CD4-positive, alpha-beta T cell treated with Interleukin-15 for 4 hours (primary cell): ENCODE data around the gene MBD5.
"Not testable (repeated sequence)": the region's sequence is repeated elsewhere in the genome, so short reads cannot be mapped to it uniquely, and the experiment has no call there.

Source experiments
- DNase-seq: peaks from one replicate; pipeline ENCODE4 v3.0.0-alpha.2; 2020; ENCODE audit warnings: low spot score

The MBD5 gene

DNA sequence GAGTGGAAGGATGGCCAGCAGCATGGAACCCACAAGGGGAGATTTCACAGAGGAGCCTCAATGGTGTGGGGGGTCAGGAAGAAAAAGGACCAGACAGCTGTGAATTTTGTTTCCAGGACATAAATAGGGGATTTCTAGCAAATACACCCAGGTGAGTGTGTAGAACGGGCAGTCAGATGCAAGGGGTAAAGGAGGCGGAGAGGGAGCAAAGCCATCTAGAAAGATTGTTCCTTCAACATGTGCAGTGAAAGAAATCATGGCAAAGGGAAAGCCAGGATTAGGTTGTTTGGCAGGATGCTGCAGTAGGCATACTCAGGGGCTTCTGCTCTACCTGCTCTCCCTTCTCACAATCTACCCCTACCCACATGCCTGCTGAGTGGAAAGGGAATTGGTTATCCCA lies 504.2 kb downstream of the MBD5 start:
- no peak for DNase-seq

DNA sequence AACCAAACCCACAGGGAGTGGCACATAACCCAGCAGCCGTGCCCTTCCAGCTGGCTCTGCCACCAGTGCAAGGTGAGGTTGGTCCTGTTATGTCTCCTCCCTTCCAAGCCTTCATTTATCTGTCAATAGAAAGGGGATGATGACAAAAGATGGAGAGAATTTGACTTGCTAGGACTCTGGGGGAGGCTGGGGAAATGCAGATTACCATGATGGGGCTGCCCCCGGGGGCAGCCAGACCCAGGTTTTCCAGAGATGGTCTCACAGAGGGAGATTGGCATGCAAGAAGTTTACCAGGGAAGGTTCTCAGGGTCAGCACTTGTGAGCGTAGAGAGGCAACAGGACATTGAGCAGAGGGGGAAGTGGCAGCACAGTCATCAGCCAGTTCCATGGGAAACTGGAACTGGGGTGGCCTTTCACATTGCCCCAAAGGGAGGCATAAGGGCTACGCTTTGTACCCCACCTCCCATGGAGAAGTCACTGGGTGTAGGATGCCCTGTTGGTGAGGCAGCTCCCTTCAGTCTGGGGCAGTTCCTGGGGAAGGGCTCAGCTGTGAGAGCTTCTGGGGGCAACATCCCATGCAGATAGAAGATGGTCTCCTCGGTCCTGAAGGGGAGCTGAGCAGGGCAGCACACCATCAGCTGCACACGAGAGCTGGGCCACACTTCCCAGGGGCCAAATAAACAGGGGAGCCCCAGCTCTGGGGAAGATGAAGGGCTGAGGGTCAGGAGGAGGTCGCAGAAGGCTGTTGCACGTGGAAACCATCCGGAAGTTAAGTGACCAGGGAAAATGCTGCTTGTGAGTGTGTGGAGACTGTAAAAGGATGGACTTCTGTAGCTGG lies 505.8 kb downstream of the MBD5 start:
- no peak for DNase-seq

DNA sequence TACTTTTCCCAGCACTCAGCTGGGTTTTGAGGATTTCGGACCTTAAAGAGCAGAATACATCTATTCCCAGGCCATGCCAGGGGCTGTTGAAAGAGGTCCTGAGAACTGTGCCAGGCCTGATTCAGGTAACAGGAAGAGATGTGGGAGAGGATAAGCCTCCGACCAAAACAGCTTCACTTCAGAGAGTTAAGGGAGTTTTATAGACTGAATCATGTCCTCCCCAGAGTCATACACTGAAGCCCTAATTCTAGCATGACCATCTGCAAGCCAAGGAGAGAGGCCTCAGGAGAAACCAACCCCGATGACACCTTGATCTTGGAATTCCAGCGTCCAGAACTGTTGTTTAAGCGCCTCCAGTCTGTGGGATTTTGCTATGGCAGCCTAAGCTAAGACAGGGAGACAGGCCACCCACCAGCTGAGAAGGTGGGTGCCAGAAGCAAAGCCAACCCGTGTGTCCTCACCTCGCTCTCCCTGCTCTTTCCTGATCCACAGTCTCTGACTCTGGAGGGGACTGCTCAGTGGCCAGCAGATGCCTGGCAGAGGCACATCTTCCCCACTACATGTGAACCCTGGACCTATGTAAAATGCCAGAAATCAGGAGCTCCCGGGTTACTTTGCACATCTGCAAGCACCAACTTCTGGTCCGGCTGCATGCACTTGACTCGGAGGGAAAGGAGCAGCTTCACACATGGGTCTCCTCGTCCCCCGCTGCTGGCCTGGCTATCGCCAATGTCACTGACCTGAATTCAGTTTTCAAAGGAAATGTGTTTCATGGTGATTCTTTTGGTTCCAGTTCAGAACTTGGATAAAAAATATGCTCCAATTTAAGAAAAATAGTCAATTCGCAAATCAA lies 506.8 kb downstream of the MBD5 start:
- peak; percentile 45 for DNase-seq

DNA sequence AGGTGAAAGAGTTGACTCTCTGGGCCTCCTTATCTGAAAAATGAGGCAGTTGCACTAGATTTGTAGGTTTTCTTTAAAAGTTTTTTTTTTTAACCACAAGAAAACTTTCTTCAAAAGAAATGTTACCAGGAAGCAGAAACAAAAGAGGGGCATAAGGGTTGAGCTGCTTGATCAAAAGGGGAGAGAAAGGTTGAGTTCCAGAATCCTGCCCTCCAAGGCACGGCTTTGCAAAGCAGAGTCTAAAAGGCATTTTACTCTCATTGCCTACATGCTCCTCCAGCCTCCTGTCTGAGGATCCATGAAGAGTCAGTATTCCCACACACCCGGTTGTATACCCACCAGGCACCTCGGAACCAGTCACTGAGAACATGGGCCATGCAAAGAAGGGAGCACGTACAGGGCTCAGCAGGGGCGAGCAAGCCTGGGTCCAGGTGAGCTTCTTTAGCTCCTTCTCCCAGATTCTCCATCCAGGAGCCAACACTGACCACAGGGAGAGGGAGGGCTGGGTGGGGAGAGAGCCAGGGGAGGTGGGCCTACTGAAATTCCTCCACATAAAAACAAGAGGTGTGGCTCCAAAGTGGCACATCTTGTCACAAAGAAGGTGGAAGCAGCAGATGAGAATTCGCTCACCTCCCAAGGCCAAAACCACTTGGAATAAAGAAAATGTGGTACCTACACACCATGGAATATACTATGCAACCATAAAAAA lies 507.6 kb downstream of the MBD5 start:
- DNase-seq: peak; percentile 39

DNA sequence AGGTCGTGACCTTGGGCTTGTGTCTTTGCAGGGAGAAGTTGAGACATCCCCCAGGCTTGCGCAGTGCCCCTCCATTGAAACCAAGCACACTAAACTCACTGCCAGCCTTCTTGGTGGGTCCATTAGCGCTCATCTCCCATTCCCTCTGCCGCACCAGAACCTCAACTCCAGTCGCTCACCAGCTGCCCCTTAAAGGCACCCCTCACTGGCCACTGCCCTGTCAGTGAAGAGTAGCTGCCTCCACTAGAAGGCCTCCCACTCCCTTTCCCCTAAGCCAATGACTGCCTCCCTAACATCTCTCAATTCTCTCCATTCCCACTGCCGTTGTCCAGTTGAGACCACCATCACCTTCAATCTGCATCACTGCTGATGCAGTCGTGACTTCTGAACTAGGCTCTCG lies 508.9 kb downstream of the MBD5 start:
- no peak for DNase-seq

DNA sequence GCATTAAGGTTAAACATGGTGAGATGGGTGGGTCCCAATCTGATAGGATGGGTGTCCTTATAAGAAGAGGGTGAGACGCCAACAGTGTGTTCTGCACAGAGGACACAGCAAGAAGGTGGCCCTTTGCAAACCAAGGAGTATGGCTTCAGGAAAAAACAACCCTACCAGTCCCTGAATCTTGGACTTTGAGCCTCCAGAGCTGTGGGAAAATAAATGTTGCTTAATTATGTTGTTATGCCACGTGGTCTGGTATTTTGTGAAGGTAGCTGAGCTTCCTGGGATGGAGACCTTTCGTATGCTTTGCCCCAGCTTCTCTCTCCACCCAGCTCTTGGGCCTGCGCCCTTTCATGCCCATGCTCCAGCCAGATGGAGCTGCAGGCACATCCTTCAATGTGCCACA lies 509.5 kb downstream of the MBD5 start:
- DNase-seq: no peak

DNA sequence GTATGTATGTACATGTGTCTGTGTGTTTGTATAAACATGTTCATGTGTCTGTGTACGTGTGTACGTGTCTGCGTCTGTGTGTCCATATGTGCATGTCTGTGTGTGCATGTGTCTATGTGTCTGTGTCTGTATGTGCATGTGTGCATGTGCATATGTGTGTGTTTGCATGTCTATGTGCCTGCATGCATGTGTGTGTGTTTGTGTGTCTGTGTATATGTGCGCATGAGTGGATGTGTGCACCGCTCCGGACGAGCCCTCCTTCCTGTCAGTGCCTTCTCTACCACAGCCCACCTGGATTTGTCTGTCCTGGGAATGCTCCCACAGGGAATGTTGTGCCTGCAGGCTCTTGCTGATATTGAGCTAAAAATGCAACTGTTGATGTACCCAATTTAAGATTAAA lies 510.3 kb downstream of the MBD5 start:
- DNase-seq: no peak

DNA sequence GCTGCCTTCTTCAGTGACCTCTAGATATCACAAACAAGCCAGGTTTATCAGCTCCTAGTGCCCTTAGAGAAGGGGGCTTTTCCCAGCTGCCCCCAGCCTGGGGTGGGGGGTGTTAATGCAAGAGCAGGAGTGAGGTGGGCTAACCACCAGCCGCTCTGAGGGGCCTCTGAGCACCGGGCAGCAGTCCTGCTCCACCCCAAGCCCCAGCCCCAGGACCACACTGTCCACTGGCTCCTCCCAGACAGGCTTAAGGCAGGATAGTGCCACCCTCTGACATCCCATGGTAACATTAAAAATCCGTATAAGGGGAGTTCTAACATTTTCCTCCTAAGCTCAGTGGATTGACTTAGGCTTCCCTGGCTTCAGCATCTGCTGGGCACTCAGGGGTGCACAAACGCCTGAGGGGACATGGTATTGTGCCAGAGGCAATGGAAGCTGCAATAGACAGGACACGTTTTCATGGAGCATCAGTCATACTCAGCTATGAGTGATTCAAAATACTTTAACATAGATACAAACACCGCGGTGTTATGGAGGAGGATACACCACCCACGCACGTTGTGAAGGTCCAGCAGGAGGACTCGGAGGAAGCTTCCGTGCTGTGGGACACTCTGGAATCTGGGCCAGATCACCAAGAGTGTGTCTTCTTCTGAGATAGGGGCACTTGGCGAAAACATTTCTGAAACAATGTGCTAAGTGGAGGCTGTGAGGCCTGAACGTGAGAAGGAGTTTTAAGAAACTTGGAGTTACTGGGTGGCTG lies 511.0 kb downstream of the MBD5 start:
- DNase-seq: no peak

DNA sequence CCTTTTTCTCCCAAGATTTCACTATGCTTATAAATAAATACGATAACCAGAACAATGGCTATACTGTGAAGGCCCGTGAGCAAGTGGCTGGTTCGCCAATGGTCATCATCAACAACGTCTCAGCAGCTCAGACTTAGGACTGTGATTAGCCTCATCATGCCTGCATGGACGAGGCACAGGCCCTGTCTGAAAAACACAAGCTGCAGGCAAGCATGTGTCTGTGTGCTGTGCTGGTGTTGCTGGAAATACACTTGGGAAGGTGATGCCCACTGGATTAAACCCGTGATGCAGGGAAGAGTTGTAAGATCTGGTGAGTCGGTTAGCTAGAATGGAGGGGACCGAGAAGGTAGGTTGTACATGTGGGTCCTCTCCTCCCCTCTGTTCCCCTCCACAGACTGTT lies 512.1 kb downstream of the MBD5 start:
- DNase-seq: no peak

DNA sequence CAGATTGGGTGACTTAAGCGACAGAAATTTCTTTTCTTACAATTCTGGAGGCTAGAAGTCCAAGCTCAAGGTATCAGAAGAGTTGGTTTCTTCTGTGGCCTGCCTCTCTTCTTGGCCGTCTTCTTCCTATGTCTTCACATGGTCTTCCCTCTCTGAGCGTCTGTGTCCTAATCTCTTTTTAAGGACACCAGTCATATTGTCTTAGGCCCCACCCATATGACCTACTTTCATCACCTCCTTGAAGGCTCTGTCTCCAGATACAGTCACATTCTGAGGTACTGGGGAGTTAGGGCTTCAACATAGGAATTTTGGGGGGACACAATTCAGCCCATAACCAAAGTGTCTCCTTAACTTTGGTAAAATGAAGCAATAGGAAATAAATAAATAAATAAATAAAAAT lies 512.8 kb downstream of the MBD5 start:
- no peak for DNase-seq

DNA sequence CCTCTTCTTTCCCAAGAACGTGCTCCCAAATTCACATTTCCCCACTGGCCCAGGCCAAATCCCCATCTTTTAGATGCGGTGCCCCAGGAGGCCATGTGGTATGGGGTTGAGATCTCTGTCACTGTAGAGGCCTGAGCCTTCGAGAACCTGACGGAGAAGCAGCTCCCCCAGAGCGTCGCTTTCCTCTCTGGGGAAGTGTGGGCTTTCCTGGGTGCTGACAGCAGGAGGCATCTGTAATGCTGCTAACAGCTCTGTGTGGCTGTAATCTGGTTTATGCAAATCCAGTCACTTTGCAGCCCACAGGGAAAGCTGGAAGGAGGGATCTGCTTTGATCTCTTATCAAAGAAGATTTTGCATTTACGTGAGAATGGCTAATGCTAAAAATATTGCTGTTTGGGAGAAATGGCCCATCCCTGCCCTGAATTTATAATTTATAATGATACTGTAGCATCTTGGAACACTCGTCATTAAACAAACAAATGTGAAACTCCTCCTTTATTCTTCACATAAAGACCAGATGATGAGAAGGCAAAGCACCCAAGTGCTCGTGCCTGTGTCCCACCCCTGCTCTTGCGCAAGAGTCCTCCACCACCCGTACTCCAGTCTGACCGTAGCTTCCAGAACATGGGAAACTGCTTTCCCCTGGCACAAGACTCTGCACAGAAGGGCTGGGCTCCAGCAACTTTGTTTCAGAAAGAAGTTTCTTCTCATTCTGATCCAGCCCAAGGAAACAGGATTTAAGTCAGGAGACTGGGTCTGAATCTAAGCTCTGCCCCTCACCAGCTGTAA lies 513.7 kb downstream of the MBD5 start:
- DNase-seq: no peak

DNA sequence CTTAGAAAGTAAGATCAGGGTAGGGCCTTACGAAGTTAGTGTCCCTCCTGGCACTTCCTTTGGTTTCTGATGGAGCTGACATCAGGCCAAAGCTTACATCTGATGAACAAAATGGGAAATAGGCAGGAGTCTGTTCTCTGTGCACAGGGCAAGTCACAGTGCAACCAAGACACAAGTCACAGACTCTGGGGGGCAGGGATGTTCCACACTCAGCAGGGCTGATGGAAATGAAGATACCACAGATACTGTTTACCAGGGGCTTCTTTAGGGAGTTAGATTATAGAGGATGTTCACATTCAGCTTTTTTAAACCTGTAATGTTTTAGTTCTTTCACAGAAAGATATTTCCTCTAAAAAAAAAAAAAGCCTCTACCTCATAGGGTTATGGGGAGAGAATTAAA lies 517.5 kb downstream of the MBD5 start:
- DNase-seq: no peak

DNA sequence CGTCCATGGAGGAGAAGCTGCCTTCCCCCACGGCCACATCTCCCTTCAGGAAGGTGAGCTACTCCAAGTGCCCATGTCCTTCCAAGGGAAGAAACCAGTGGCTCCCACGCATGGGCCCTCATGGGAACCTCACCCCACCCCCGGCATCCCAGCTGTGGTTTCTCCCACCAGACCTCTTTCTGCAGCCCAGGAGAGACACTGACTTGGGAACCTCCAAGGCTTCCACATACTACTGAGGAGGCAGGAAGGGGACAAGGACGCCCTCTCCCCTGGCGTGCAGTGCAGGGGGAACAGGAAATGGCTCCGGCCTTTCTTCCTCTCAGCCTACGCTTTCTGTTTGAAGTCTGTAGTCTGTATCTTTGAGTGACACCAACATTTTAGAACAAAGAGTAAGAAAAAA lies 519.1 kb downstream of the MBD5 start:
- DNase-seq: no peak

DNA sequence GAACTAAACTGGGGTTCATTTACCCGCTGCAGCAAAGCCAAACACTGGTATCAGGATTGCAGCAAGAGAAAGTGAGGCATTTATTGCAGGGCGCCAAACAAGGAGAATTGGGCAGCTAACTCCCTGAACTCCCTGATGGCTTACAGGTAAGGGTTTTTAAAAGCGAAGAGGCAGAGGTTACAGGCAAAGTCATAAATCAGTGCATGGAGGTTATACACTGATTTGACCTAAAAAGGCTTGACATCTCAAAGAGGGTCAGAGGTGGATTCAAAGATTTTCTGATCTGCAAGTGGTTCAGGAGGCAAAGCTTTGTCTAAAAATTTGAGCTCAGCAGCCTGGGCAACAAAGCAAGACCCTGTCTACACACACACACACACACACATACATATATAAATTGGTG lies 520.9 kb downstream of the MBD5 start:
- no peak for DNase-seq

DNA sequence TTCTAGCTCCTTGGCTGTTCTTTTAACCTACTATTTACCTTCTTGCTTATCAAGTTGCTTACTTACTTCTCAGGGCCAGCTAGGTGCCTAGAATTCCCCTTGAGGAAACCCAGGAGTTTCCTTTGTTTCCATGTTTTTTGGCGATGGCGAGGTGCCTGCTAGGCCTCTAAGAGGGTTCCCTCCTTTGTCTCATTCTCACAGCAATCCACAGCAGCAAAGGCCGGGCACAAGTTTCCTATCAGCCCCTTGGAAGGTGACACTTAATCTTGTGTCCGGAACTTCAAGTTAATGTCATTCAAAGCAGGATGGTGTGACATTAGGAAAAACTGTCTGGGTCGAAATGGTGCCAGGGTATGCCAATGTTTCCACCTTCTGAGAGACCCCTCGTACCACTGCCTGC lies 521.7 kb downstream of the MBD5 start:
- DNase-seq: no peak

DNA sequence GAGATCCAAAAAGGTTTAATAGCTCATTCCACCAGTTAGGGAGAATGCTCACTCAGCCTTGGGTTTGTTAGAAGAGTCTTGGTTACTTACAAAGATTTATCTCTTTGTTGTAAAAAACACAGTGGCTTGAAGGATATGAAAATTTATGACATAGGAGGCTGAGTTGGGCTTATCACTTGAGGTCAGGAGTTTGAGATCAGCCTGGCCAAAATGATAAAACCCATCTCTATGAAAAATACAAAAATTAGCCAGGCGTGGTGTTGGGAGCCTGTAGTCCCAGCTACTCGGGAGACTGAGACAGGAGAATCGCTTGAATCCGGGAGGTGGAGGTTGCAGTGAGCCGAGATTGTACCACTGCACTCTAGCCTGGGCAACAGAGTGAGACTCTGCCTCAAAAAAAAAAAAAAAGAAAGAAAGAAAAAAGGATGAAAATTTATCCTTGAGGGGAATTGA lies 522.2 kb downstream of the MBD5 start:
- DNase-seq: not testable (repeated sequence)

DNA sequence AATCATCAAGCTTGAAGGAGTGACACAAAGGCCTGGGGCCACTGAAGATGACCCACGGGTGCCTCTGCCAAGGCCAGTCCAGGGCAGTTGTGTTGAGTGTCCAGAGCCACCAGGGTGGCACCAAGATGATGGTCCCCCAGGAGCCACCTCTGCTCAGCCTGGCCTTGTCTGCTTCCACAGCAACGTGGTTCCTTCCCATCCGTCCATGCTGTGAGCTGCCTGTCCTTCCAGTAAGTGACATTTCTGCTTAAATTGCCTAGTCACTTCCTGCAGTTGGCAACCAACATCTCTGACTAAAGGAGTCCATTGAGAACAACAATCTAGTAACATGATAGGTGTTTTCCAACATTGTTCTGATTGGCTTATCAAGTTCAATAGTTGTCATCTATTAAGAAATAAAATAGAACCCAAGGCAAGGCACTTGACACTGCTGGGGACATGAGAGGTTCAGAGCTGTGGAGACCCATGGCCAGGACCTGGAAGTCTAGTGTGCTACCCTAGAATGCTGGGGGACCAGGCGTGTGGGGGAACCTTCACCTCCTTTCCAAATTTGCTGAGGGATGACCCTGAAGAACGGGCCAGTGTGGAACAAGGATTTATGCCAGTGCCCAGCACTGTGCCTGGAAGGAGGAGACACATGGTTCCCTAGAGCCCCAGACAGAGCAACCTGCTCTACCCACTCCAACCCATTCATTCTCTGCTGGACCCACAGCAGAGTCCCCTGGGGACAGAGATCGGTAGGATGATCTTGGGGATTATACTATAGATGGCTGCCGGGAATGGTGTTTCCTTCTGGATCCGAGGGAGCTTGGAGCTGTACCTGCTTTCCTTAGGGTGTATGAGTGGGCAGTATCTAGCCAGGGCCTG lies 524.7 kb downstream of the MBD5 start:
- peak; percentile 46 for DNase-seq

DNA sequence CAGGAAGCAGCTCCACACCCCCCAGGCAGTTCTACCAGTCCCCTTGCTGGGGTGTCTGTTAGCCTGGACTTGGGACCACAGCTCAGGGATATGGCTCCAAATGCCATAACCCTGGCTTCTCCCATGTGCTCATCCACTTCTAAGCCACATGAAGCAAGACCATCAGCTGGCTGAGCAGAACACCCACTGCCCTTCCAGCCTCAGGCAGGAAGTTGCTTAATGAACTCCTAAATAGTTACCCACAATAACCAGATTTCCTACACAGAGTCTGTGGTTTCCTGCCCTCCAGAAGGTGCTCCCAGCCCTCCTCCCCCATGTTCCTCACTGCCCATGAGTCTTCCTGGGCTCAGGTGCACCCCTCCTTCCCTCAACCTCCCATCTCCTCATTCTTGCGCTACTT lies 525.4 kb downstream of the MBD5 start:
- DNase-seq: no peak

DNA sequence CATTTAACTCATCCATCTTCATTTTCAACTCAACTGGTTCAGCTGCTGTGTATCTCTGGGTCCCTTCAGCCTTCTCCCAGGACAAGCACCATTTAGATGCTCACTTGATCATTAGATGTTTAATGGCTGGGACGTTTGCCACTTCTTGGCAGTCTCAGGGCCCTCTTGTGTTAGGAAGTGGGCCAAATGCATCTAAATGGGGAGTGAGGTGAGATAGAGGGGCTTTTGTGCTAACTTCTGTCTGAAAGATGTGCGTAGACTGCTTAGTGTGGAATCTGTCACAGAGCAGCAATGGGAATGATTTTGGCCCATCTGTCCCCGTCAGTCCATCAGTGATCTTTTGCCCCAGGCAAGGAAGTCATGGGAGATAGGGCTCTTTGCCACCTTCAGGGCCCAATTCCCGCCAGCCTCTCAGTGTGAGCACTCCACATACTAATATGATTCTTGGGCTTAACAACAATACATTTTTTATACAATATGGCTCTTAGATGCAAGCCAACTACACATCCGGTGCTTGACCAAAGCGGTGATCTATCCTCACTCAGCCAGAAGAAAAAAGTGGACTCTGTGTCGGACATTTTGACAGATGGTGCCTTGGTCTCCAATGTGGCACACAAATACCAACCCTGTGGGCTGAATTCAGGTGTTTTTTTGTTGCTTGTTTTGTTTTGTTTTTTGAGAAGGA lies 528.0 kb downstream of the MBD5 start:
- DNase-seq: no peak
